Neuron (in vitro differentiated cells): ENCODE data around the gene MUC5AC.
"Not testable (repeated sequence)": the region's sequence is repeated elsewhere in the genome, so short reads cannot be mapped to it uniquely, and the experiment has no call there.

Source experiments
- H2AFZ ChIP-seq: one replicate; pipeline ENCODE4 v1.6.1; 2013; ENCODE audit warnings: low read depth, mild to moderate bottlenecking, inconsistent platforms, low read length, moderate library complexity
- H3K27me3 ChIP-seq: one replicate; pipeline ENCODE4 v1.6.1; 2013; ENCODE audit warnings: low read length; ENCODE audit not compliant: insufficient read depth
- H3K36me3 ChIP-seq: one replicate; pipeline ENCODE4 v1.6.1; 2013; ENCODE audit warnings: low read length; ENCODE audit not compliant: insufficient read depth
- H3K4me1 ChIP-seq: one replicate; pipeline ENCODE4 v1.6.1; 2013; ENCODE audit warnings: low read length; ENCODE audit not compliant: insufficient read depth
- H3K4me3 ChIP-seq: 2 replicates; pipeline ENCODE4 v1.5.1; 2013; ENCODE audit warnings: mild to moderate bottlenecking, low read length, moderate library complexity
- H3K9me3 ChIP-seq: one replicate; pipeline ENCODE4 v1.6.1; 2013; ENCODE audit warnings: low read length

The MUC5AC gene

DNA sequence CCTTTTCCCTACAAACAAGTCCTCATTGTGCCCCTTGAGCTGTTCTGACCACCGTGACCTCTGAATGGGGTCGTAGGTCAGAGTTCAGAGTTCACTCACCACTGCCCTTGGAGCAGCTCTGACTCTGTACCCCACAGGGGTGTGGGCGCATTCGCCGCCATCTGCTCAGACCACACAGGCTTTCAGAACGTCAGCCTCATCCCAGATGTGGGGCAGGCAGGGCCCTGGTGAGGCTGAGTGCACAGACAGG is 50.3 kb downstream of the MUC5AC start:
- Histone ChIP-seq H3K36me3 (no peaks in the 10 kb centered on the region), H3K4me1 (no peaks in the 10 kb centered on the region), H3K4me3 (no peak overlapping the region), H3K9me3 (peaks cover 2% of the 10 kb centered on the region), H3K27me3 (peaks cover 3% of the 10 kb centered on the region), H2AFZ (no peak overlapping the region)

DNA sequence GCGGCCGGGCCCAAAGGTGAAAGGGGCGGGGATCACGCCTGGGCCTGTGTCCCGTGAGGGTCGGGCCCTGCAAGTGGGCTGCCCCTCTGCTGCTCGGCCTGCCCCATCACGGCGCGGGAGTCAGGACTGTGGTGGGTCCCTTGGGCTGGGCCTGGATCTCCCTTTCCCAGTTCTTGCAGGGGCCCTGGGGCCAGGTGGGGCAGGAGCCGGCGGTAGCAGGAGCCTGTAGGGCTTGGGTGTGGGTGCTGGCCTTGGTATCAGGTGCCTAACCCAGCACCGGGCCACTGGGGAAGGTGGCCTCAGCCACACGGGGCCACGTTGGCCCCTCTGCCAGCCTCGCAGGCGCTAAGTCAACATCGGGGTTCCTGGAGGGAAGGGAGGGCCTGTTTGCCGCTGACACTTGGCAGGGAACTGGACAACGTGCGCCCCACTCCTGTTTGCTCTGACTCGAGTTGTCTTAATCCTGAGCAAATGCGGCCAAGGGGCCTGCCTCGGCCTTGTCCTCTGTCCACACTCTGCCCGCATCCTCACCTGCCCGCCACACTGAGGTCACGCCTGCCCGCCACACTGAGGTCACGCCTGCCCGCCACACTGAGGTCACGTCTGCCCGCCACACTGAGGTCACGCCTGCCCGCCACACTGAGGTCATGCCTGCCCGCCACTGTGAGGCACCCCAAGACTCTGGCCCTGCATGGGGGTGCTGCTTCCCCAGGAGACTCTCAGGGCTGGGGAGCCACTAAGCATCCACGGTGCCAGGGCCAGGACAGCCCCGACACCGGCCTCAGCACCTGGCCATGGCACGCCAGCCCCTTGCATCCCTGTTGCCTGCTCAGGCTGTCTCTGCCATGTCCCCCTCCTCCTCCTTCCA is 50.9 kb downstream of the MUC5AC start:
- Histone ChIP-seq H3K4me3 (no peak overlapping the region), H3K27me3 (peaks cover 3% of the 10 kb centered on the region), H3K4me1 (no peaks in the 10 kb centered on the region), H3K36me3 (no peaks in the 10 kb centered on the region), H2AFZ (no peak overlapping the region), H3K9me3 (peaks cover 2% of the 10 kb centered on the region)

DNA sequence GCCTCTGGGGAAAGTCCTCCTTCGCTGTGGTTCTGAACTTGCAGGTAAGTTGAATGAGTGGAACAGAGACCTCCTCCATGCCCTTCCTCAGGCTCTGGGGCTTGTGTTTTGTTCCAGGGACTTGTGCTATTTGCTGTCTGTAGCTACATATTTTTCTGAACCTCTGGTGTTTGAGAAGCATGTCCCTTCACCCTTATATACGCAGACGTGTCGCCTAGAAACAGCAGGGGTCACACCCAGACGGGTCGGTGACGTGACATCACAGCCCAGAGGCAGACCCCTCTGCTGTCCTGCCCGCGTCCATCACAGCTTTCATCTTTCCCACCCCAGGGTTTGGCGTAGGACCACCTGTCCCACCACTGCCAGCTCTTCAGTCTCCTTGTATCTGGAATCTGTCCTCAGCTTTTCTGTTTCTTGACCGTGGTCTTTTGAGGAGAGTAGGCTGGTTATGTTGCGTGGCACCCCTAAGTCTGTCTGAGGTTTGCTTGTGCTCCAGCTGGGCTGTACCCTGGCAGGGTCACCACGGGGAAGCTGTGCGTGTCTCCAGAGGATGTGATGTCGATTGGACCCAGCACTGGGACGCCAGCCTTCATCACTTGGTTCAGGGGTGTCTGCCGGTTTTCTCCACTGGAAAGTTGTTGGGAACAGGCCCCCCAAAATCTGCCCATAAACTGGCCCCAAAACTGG is 51.8 kb downstream of the MUC5AC start:
- Histone ChIP-seq H3K36me3 (no peaks in the 10 kb centered on the region), H3K4me3 (no peak overlapping the region), H3K27me3 (peaks cover 3% of the 10 kb centered on the region), H3K9me3 (peaks cover 2% of the 10 kb centered on the region), H2AFZ (no peak overlapping the region), H3K4me1 (no peaks in the 10 kb centered on the region)

DNA sequence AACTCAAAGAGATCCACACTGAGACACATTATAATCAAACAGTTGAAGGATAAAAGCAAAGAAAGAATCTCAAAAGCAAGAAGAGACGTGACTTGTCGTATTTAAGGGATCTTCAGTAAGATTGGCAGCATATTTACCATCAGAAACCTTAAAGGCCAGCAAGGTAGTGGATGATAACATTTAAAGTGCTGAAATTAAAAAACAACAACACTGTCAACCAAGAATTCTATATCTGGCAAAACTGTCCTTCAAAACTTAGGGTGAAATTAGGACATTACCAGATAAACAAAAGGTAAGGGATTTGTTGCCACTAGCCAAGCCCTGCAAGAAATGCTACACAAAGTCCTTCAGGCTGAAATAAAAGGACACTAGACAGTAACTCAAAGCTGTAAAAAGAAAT is 54.1 kb downstream of the MUC5AC start:
- Histone ChIP-seq H3K9me3 (peaks cover 2% of the 10 kb centered on the region), H3K27me3 (no peaks in the 10 kb centered on the region), H3K4me3 (no peak overlapping the region)

GRCh38 chr11:1215826-1216225 is 58.1 kb downstream of the MUC5AC start:
- not testable (repeated sequence) for H3K4me3 ChIP-seq, H2AFZ ChIP-seq, H3K27me3 ChIP-seq, H3K4me1 ChIP-seq, H3K9me3 ChIP-seq, H3K36me3 ChIP-seq

More for the DNA sequence above, 54.1 kb downstream of the MUC5AC start:
- Histone ChIP-seq H3K4me1 (no peaks in the 10 kb centered on the region), H2AFZ (no peak overlapping the region), H3K36me3 (no peaks in the 10 kb centered on the region)

DNA sequence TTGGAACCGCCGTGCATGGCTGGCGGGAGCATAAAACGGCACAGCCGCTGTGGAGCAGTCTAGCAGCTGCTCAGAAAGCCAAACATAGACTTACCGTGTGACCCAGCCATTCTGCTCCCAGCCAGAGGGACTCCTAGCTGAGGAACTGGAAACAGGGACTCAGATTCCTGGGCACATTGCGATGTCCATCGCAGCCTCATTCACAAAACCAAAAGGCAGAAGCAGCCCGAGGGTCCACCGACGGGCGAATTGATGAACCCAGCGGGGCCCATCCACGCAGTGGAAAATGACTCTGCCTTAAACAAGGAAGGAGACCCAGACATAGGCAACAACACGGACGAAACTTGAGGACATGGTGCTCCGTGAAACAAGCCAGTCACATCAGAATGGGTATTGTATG is 59.4 kb downstream of the MUC5AC start:
- Histone ChIP-seq H3K4me3 (no peak overlapping the region), H2AFZ (no peak overlapping the region), H3K36me3 (no peaks in the 10 kb centered on the region), H3K4me1 (no peaks in the 10 kb centered on the region), H3K9me3 (no peaks in the 10 kb centered on the region), H3K27me3 (peaks cover 15% of the 10 kb centered on the region)

GRCh38 chr11:1218256-1218787 is 60.6 kb downstream of the MUC5AC start:
- no peaks in the 10 kb centered on the region for H3K36me3 ChIP-seq
- H3K4me1 ChIP-seq = no peaks in the 10 kb centered on the region
- no peak overlapping the region for H3K4me3 ChIP-seq
- peaks cover 18% of the 10 kb centered on the region for H3K27me3 ChIP-seq
- no peak overlapping the region for H2AFZ ChIP-seq
- H3K9me3 ChIP-seq = no peaks in the 10 kb centered on the region

- Histone ChIP-seq H3K36me3 (no peaks in the 10 kb centered on the region), H3K27me3 (peaks cover 18% of the 10 kb centered on the region), H3K4me3 (no peak overlapping the region), H3K9me3 (no peaks in the 10 kb centered on the region), H3K4me1 (no peaks in the 10 kb centered on the region), H2AFZ (no peak overlapping the region)
Observed at GRCh38 chr11:1218788-1219445, 61.2 kb downstream of the MUC5AC start.

GRCh38 chr11:1219446-1219833 is 61.7 kb downstream of the MUC5AC start:
- Histone ChIP-seq H2AFZ (no peak overlapping the region), H3K27me3 (peaks cover 18% of the 10 kb centered on the region), H3K36me3 (no peaks in the 10 kb centered on the region), H3K4me3 (no peak overlapping the region), H3K9me3 (no peaks in the 10 kb centered on the region), H3K4me1 (no peaks in the 10 kb centered on the region)

DNA sequence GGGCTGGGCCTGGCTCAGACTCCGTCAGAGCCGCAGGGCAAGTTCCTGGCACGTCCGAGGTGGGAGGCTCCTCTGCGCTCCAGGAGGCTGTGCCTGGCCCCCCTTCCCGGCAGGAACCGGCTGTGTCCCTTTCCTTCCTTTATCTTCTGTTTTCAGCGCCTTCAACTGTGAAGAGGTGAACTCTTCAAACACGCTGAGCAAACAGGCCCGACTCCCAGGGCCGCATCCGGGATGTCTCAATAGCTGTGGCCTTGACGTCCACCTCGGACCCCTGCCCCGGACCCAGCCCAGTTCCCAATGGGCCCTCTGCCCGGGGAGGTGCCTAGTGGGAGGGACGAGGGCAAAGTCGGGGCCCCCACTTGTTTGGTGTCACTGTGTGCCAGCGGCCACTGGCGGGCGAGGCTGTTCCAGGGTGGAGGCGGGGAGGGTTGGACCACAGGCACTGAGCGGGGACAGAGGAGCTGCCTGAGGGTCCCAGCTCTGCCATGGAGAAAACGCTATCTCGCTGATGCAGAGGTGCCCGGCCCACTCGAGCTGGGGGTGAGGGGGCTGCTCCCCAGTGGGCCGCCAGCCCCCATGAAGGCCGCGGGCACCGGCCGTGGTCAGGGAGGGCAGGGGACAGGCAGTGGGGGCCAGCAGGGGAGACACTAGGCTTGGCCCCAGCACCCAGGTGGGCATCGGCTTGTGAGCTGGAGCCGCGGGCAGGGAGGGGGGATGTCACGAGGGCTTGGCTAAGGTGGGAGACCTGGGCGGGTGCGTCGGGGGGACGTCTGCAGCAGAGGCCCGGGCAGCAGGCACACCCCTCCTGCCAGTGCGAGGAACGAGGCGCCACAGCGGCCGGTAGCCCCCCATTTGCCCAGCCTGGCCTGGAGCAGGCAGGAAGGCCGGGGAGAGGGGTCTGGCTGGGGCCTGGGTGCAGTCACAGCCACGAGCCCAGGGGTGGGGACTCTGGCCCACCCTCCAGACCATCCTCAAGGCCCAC is 62.4 kb downstream of the MUC5AC start:
- no peak overlapping the region for H3K4me3 ChIP-seq
- no peak overlapping the region for H2AFZ ChIP-seq
- no peaks in the 10 kb centered on the region for H3K36me3 ChIP-seq
- H3K4me1 ChIP-seq = no peaks in the 10 kb centered on the region
- peaks cover 18% of the 10 kb centered on the region for H3K27me3 ChIP-seq
- no peaks in the 10 kb centered on the region for H3K9me3 ChIP-seq

DNA sequence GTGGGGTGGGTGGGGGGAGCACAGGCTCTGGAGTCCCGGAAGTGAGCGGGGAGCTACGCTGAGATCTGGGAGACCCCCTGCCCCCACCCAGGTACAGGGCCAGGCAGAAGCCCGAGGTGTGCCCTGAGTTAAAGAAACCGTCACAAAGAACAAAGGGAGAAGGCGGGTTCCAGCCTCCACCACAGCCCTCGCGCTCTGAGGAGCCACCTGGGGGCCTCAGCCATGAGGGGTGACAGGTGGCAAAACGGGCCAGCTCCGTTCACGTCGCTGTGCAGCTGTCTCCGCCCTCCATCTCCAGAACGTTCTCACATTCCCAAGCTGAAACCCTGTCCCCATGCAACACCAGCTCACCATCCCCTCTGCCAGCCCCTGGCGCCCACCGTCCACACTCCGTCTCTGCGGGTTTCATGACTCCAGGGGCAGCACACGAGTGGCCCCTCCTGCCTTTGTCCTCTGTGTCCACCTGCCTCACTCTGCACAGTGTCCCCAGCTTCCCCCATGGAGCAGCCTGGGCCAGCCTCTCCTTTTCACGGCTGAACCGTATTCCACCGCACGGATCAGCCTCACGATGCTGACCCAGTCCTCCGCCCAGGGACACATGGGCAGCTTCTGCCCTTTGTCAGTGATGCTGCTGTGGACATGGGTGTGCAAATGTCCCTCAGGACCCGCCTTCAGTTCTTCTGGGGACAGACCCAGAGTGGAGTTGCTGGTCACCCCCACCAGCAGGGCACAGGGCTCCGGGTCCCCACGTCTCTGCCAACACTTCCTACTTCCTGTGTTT is 63.4 kb downstream of the MUC5AC start:
- Histone ChIP-seq H3K4me1 (no peaks in the 10 kb centered on the region), H2AFZ (no peak overlapping the region), H3K27me3 (peaks cover 18% of the 10 kb centered on the region)

DNA sequence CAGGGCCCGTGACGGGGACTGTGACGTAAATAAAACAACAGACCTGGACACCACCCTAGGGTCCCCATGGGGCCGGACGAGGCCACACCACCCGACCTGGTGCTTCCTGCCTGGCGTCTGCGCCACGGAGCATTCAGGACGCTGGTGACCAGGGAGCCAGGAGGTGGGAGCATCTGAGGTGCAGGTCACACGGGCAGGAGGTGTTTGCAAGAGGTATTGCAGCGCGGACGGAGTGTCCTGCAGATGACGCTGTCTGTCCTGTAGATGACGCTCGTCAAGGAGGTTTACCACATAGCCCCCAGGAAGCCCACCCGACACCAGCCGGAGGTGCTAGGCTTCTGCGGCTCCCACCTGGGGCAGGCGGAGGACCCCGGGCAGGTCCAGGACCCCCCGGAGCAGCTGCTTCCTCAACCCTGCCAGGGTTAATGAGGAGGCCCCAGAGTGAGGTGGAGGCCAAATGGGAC is 64.1 kb downstream of the MUC5AC start:
- Histone ChIP-seq H3K36me3 (no peaks in the 10 kb centered on the region), H3K9me3 (no peaks in the 10 kb centered on the region), H3K4me3 (no peak overlapping the region), H3K4me1 (no peaks in the 10 kb centered on the region), H3K27me3 (peaks cover 18% of the 10 kb centered on the region), H2AFZ (no peak overlapping the region)

More for the DNA sequence above, 63.4 kb downstream of the MUC5AC start:
- Histone ChIP-seq H3K4me3 (no peak overlapping the region), H3K9me3 (no peaks in the 10 kb centered on the region), H3K36me3 (no peaks in the 10 kb centered on the region)
